PC-3 (cell line): Measurements from ENCODE around the gene TNK2.
"Not testable (repeated sequence)": the region's sequence is repeated elsewhere in the genome, so short reads cannot be mapped to it uniquely, and the experiment has no call there.

Experiments
- CTCF ChIP-seq: fragments of 300-600 bp; sonication (generic); conservative IDR thresholded peaks from 2 replicates; pipeline ENCODE4 v1.5.1; 2017; ENCODE audit warnings: antibody characterized with exemption, low read depth, mild to moderate bottlenecking, low read length
- EZH2phosphoT487 ChIP-seq: fragments of 300-600 bp; sonication (generic); IDR thresholded peaks from 2 replicates; pipeline ENCODE4 v1.6.1; 2018; ENCODE audit warnings: mild to moderate bottlenecking, antibody characterized with exemption, low read length, borderline replicate concordance

DNA sequence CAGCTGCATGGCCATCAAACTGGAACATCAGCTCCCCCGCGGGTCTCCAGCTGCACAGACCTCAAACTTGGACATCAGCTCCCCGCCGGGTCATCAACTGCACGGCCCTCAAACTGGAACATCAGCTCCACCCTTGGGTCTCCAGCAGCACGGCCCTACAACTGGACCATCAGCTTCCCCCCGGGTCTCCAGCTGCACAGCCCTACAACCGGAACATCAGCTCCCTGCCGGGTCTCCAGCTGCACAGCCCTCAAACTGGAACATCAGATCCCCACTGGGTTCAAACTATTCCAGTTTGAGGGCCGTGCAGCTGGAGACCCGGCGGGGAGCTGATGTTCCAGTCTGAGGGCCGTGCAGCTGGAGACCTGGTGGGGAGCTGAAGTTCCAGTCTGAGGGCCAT is 32.5 kb upstream of the TNK2 start:
- not testable (repeated sequence) for TF ChIP-seq CTCF, EZH2phosphoT487
